HepG2 (cell line): ENCODE data around the gene RIMBP2. TPM values are rescaled to one million over a fixed set of nuclear protein-coding genes. Genes with fewer than 3 reads are reported as not detected.

Experiments used
- BRCA1 ChIP-seq: sonication (generic); formaldehyde crosslinking; IDR thresholded peaks from 2 replicates; pipeline ENCODE4 v1.4.0; 2020; ENCODE audit warnings: missing genetic modification reagents
- EHMT2 ChIP-seq: fragments of 200-600 bp; sonication (generic); IDR thresholded peaks from 2 replicates; pipeline ENCODE4 v1.7.0; 2017; ENCODE audit warnings: antibody characterized with exemption, low read depth, low read length, borderline replicate concordance
- ELF3 ChIP-seq: IDR thresholded peaks from 2 replicates; pipeline ENCODE4 v1.6.1; 2016; ENCODE audit warnings: missing genetic modification reagents, missing compliant biosample characterization
- HDAC2 ChIP-seq: sonication (generic); formaldehyde crosslinking; IDR thresholded peaks from 2 replicates; pipeline ENCODE4 v1.4.0; 2020; ENCODE audit warnings: missing genetic modification reagents
- MED1 ChIP-seq: sonication (generic); formaldehyde crosslinking; IDR thresholded peaks from 2 replicates; pipeline ENCODE4 v1.4.0; 2020; ENCODE audit warnings: missing genetic modification reagents
- MIER2 ChIP-seq: IDR thresholded peaks from 2 replicates; pipeline ENCODE4 v1.6.1; 2016; ENCODE audit warnings: missing biosample characterization, missing genetic modification reagents
- NKX3-1 ChIP-seq: sonication (generic); formaldehyde crosslinking; IDR thresholded peaks from 2 replicates; pipeline ENCODE4 v1.5.0; 2020; ENCODE audit warnings: missing genetic modification reagents
- POLR2A ChIP-seq, 2 experiments: IDR thresholded peaks; 2 replicates each; pipeline ENCODE4 v1.6.1; 2011; ENCODE audit warnings: low read depth in 2 of 2, low read length in 2 of 2, mild to moderate bottlenecking in 1 of 2, moderate library complexity in 1 of 2; ENCODE audit not compliant: insufficient read depth in 1 of 2
- RAD21 ChIP-seq: fragments of 450-650 bp; formaldehyde crosslinking; IDR thresholded peaks from 2 replicates; pipeline ENCODE4 v1.5.0; 2020; ENCODE audit warnings: mild to moderate bottlenecking
- RARA ChIP-seq: IDR thresholded peaks from 2 replicates; pipeline ENCODE4 v1.6.1; 2016; ENCODE audit warnings: missing genetic modification reagents, missing compliant biosample characterization
- SALL1 ChIP-seq: sonication (generic); formaldehyde crosslinking; IDR thresholded peaks from 2 replicates; pipeline ENCODE4 v1.8.0; 2022; ENCODE audit warnings: mild to moderate bottlenecking, missing genetic modification reagents
- TEAD3 ChIP-seq: optimal IDR thresholded peaks from 2 replicates; pipeline ENCODE3; 2016; ENCODE audit warnings: borderline replicate concordance
- YEATS2 ChIP-seq: sonication (generic); formaldehyde crosslinking; IDR thresholded peaks from 2 replicates; pipeline ENCODE4 v1.4.0; 2020; ENCODE audit warnings: missing genetic modification reagents, borderline replicate concordance
- ZNF460 ChIP-seq: sonication (generic); formaldehyde crosslinking; IDR thresholded peaks from 2 replicates; pipeline ENCODE4 v1.5.1; 2020; ENCODE audit warnings: missing genetic modification reagents, mild to moderate bottlenecking, borderline replicate concordance
- polyA plus RNA-seq, 8 experiments: library from polyadenylated mRNA; depleted of rRNA in 3 of 8; stranded (reverse) in 7 of 8; unstranded in 1 of 8; fragments of >200 nt; fragmentation: Illumina TruSeq in 4 of 8; extraction: Trizol in 4 of 8; gene quantifications; 2 replicates each; pipeline versions ENCODE4 v1.2.1 to v1.2.3, GENCODE V29; 2011 to 2016; ENCODE audit warnings: low read depth in 4 of 8, missing spikeins in 1 of 8, mixed read lengths in 1 of 8; ENCODE audit not compliant: insufficient read depth in 1 of 8
- total RNA-seq, 5 experiments: library from RNA; depleted of rRNA; stranded (reverse); fragments of >200 nt; fragmentation: Illumina TruSeq; extraction: Trizol; gene quantifications; 2 replicates each; pipeline ENCODE4 v1.2.3, GENCODE V29; 2016; ENCODE audit warnings: low read depth in 1 of 5
- TF ChIP-seq, protein P1 (sequence below), 2 experiments: IDR thresholded peaks; 2 replicates each; pipeline ENCODE4 v1.6.1; 2011 to 2012; ENCODE audit warnings: low read length in 2 of 2, borderline replicate concordance in 1 of 2, low read depth in 1 of 2, mild to moderate bottlenecking in 1 of 2, moderate library complexity in 1 of 2
- TF ChIP-seq, protein P2 (sequence below): sonication (generic); formaldehyde crosslinking; IDR thresholded peaks from 2 replicates; pipeline ENCODE4 v1.5.1; 2020; ENCODE audit warnings: missing genetic modification reagents, mild to moderate bottlenecking, borderline replicate concordance
- TF ChIP-seq, protein P3 (sequence below): IDR thresholded peaks from 2 replicates; pipeline ENCODE4 v1.6.1; 2016; ENCODE audit warnings: mild to moderate bottlenecking, missing biosample characterization, missing genetic modification reagents
- TF ChIP-seq, protein P4 (sequence below): sonication (generic); formaldehyde crosslinking; IDR thresholded peaks from 2 replicates; pipeline ENCODE4 v1.4.0; 2020; ENCODE audit warnings: missing genetic modification reagents
- TF ChIP-seq, protein P5 (sequence below): sonication (generic); formaldehyde crosslinking; IDR thresholded peaks from 2 replicates; pipeline ENCODE4 v1.4.0; 2020; ENCODE audit warnings: missing genetic modification reagents, borderline replicate concordance

Gene RIMBP2
- total and polyA plus RNA-seq, 2 of the 13 experiments (the other 11 are each of a cell fraction or from before 2014, with no cell fraction given) = 0.03 TPM; not detected in 1

DNA sequence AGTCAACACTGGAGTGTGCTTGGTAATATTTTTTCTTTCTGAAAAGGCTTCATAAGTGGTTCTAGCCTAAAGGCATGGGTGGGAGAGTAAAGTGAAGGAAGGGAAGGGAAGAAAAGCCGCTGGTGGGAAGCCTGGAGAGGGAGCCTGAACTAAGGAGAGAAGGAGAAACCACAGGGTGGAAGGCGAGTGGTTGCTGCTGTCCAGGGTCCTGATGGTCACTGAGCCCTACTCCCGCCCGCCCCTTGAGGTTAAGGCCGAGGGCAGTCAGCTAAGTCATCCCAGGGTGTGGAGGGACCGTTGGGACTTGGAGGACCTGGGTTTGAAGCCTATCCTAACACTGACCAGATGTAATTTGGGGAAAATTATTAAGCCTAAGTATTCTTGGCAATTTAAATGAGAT lies 189.3 kb downstream of the RIMBP2 start (continued):
- TF ChIP-seq, protein P1, sequence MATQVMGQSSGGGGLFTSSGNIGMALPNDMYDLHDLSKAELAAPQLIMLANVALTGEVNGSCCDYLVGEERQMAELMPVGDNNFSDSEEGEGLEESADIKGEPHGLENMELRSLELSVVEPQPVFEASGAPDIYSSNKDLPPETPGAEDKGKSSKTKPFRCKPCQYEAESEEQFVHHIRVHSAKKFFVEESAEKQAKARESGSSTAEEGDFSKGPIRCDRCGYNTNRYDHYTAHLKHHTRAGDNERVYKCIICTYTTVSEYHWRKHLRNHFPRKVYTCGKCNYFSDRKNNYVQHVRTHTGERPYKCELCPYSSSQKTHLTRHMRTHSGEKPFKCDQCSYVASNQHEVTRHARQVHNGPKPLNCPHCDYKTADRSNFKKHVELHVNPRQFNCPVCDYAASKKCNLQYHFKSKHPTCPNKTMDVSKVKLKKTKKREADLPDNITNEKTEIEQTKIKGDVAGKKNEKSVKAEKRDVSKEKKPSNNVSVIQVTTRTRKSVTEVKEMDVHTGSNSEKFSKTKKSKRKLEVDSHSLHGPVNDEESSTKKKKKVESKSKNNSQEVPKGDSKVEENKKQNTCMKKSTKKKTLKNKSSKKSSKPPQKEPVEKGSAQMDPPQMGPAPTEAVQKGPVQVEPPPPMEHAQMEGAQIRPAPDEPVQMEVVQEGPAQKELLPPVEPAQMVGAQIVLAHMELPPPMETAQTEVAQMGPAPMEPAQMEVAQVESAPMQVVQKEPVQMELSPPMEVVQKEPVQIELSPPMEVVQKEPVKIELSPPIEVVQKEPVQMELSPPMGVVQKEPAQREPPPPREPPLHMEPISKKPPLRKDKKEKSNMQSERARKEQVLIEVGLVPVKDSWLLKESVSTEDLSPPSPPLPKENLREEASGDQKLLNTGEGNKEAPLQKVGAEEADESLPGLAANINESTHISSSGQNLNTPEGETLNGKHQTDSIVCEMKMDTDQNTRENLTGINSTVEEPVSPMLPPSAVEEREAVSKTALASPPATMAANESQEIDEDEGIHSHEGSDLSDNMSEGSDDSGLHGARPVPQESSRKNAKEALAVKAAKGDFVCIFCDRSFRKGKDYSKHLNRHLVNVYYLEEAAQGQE (IDR thresholded peaks at IDR 0.05; ENCODE audit: borderline replicate concordance in 1 of 2, low read depth in 1 of 2, low read length in 2 of 2) = peak; percentile 89 to 96
- TF ChIP-seq, protein P2, sequence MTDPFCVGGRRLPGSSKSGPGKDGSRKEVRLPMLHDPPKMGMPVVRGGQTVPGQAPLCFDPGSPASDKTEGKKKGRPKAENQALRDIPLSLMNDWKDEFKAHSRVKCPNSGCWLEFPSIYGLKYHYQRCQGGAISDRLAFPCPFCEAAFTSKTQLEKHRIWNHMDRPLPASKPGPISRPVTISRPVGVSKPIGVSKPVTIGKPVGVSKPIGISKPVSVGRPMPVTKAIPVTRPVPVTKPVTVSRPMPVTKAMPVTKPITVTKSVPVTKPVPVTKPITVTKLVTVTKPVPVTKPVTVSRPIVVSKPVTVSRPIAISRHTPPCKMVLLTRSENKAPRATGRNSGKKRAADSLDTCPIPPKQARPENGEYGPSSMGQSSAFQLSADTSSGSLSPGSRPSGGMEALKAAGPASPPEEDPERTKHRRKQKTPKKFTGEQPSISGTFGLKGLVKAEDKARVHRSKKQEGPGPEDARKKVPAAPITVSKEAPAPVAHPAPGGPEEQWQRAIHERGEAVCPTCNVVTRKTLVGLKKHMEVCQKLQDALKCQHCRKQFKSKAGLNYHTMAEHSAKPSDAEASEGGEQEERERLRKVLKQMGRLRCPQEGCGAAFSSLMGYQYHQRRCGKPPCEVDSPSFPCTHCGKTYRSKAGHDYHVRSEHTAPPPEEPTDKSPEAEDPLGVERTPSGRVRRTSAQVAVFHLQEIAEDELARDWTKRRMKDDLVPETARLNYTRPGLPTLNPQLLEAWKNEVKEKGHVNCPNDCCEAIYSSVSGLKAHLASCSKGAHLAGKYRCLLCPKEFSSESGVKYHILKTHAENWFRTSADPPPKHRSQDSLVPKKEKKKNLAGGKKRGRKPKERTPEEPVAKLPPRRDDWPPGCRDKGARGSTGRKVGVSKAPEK (CRISPR knock-in tag) = no peak
- no peak for TF ChIP-seq TEAD3 (CRISPR knock-in tag)
- TF ChIP-seq EHMT2 = peak; percentile 79; the same call in 1 of the 2 replicates
- peak; percentile 39; the same call in 1 of the 2 replicates for TF ChIP-seq SALL1 (CRISPR knock-in tag)
- TF ChIP-seq, protein P3, sequence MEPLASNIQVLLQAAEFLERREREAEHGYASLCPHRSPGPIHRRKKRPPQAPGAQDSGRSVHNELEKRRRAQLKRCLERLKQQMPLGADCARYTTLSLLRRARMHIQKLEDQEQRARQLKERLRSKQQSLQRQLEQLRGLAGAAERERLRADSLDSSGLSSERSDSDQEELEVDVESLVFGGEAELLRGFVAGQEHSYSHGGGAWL (CRISPR knock-in tag) = peak; percentile 34; the same call in 1 of the 2 replicates
- TF ChIP-seq HDAC2 = 0 out of 2 replicates have a peak, but pooled peaks have one; percentile 19
- peak; percentile 55; the same call in 1 of the 2 replicates for TF ChIP-seq NKX3-1 (CRISPR knock-in tag)
- TF ChIP-seq MED1 (CRISPR knock-in tag) = 0 out of 2 replicates have a peak, but pooled peaks have one; percentile 24
- TF ChIP-seq BRCA1 (CRISPR knock-in tag) = no peak
- no peak for TF ChIP-seq ZNF460 (CRISPR knock-in tag)
- peak; percentile 25; the same call in 1 of the 2 replicates for TF ChIP-seq RARA
- no peak for TF ChIP-seq YEATS2 (CRISPR knock-in tag)
- TF ChIP-seq, protein P4, sequence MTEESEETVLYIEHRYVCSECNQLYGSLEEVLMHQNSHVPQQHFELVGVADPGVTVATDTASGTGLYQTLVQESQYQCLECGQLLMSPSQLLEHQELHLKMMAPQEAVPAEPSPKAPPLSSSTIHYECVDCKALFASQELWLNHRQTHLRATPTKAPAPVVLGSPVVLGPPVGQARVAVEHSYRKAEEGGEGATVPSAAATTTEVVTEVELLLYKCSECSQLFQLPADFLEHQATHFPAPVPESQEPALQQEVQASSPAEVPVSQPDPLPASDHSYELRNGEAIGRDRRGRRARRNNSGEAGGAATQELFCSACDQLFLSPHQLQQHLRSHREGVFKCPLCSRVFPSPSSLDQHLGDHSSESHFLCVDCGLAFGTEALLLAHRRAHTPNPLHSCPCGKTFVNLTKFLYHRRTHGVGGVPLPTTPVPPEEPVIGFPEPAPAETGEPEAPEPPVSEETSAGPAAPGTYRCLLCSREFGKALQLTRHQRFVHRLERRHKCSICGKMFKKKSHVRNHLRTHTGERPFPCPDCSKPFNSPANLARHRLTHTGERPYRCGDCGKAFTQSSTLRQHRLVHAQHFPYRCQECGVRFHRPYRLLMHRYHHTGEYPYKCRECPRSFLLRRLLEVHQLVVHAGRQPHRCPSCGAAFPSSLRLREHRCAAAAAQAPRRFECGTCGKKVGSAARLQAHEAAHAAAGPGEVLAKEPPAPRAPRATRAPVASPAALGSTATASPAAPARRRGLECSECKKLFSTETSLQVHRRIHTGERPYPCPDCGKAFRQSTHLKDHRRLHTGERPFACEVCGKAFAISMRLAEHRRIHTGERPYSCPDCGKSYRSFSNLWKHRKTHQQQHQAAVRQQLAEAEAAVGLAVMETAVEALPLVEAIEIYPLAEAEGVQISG (CRISPR knock-in tag) = 0 out of 2 replicates have a peak, but pooled peaks have one; percentile 24
- peak; percentile 95 for TF ChIP-seq MIER2
- TF ChIP-seq POLR2A (IDR thresholded peaks at IDR 0.05; ENCODE audit: insufficient read depth in 1 of 2, low read depth in 2 of 2, low read length in 2 of 2) = no peak
- 0 out of 2 replicates have a peak, but pooled peaks have one; percentile 14 for TF ChIP-seq ELF3 (CRISPR knock-in tag)
- TF ChIP-seq, protein P5, sequence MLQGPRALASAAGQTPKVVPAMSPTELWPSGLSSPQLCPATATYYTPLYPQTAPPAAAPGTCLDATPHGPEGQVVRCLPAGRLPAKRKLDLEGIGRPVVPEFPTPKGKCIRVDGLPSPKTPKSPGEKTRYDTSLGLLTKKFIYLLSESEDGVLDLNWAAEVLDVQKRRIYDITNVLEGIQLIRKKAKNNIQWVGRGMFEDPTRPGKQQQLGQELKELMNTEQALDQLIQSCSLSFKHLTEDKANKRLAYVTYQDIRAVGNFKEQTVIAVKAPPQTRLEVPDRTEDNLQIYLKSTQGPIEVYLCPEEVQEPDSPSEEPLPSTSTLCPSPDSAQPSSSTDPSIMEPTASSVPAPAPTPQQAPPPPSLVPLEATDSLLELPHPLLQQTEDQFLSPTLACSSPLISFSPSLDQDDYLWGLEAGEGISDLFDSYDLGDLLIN (CRISPR knock-in tag) = no peak
- no peak for TF ChIP-seq RAD21 (CRISPR knock-in tag)
